Activated CD4-positive, alpha-beta T cell treated with anti-CD3 and anti-CD28 coated beads for 36 hours (primary cell): ENCODE measurements around the gene RASA1. TPM values are rescaled to one million over a fixed set of nuclear protein-coding genes. Genes with fewer than 3 reads are reported as not detected.

ENCODE experiments used
- ATAC-seq: fragments of 200-7000 bp; cut with Tn5 transposase; one replicate; pipeline ENCODE4 v1.10.0; 2021; ENCODE audit warnings: mild to moderate bottlenecking, moderate library complexity
- CTCF ChIA-PET: fragments of 350-600 bp; sonication (Branson Sonifier 250); formaldehyde crosslinking; loops from one replicate; lab custom pipeline; 2021; ENCODE audit warnings: antibody characterized with exemption; lab: Charles Lee
- POLR2A ChIA-PET: fragments of 350-600 bp; sonication (Branson Sonifier 250); formaldehyde crosslinking; loops from one replicate; lab custom pipeline; 2021; ENCODE audit warnings: antibody characterized with exemption, inconsistent platforms; lab: Charles Lee
- DNase-seq: peaks from one replicate; pipeline ENCODE4 v3.0.0-alpha.2; 2020
- H3K27ac Mint-ChIP-seq: one replicate; pipeline ENCODE4 v1.8.0; 2021; ENCODE audit warnings: mixed read lengths
- H3K27me3 Mint-ChIP-seq: one replicate; pipeline ENCODE4 v1.8.0; 2021; ENCODE audit warnings: mixed read lengths
- H3K36me3 Mint-ChIP-seq: one replicate; pipeline ENCODE4 v1.8.0; 2021; ENCODE audit warnings: low read depth, mixed read lengths
- H3K4me1 Mint-ChIP-seq: one replicate; pipeline ENCODE4 v1.8.0; 2021; ENCODE audit warnings: mixed read lengths
- H3K4me3 Mint-ChIP-seq: one replicate; pipeline ENCODE4 v1.8.0; 2021; ENCODE audit warnings: mild to moderate bottlenecking, moderate library complexity, mixed read lengths
- H3K9me3 Mint-ChIP-seq: one replicate; pipeline ENCODE4 v1.8.0; 2021; ENCODE audit warnings: low read depth, mixed read lengths
- intact Hi-C, 2 experiments: fragments of 100-400 bp; cut with DNase I in 1 of 2; cut with micrococcal nuclease in 1 of 2; formaldehyde crosslinking; loops; one replicate each; pipeline versions ENCODE4 v1.14.2 to v1.15.1; 2022 to 2024; cut with DNase I, micrococcal nuclease
- total RNA-seq, 2 experiments: library from RNA; stranded (reverse); gene quantifications; one replicate each; pipeline ENCODE4 v1.2.3, GENCODE V29; 2021

The RASA1 gene
- total RNA-seq, 2 experiments from 2014 or later = 22.6 to 22.9 TPM

GRCh38 chr5:87403409-87403808 is 135.7 kb downstream of the RASA1 start:
- no peaks in the 10 kb centered on the region for H3K9me3 Mint-ChIP-seq
- CTCF ChIA-PET = interaction anchor here (1.4 to 1.6 kb wide), 2 partner anchors 10 to 142 kb away, joined by 3 to 4 read pairs; no protein-coding TSS in a partner anchor
- H3K4me3 Mint-ChIP-seq = no peak overlapping the region
- peaks cover 65% of the 10 kb centered on the region for H3K36me3 Mint-ChIP-seq
- peak overlapping the region; percentile 35 for H3K27ac Mint-ChIP-seq
- H3K4me1 Mint-ChIP-seq = peaks cover 53% of the 10 kb centered on the region
- peak; percentile 20 for DNase-seq
- POLR2A ChIA-PET = no interaction called here
- H3K27me3 Mint-ChIP-seq = no peaks in the 10 kb centered on the region
- ATAC-seq = peak; percentile 52
- intact Hi-C loops = no loop called here

- no peak for ATAC-seq
- H3K27ac Mint-ChIP-seq = no peak overlapping the region
- H3K4me3 Mint-ChIP-seq = no peak overlapping the region
- no peak for DNase-seq
- ChIA-PET CTCF (interaction anchor here (1.6 kb wide), 1 partner anchor 10 kb away, joined by 4 read pairs; no protein-coding TSS in a partner anchor), POLR2A (no interaction called here)
- intact Hi-C loops = no loop called here
- no peaks in the 10 kb centered on the region for H3K27me3 Mint-ChIP-seq
- no peaks in the 10 kb centered on the region for H3K9me3 Mint-ChIP-seq
- peaks cover 56% of the 10 kb centered on the region for H3K4me1 Mint-ChIP-seq
- H3K36me3 Mint-ChIP-seq = peaks cover 65% of the 10 kb centered on the region
Measured at GRCh38 chr5:87403899-87404298, 136.2 kb downstream of the RASA1 start.

GRCh38 chr5:87404359-87404758 is 136.7 kb downstream of the RASA1 start:
- peak overlapping the region; percentile 55 for H3K27ac Mint-ChIP-seq

GRCh38 chr5:87405472-87406155 is 137.9 kb downstream of the RASA1 start:
- DNase-seq = no peak
- Mint-ChIP-seq H3K4me1 (peaks cover 57% of the 10 kb centered on the region), H3K36me3 (peaks cover 68% of the 10 kb centered on the region), H3K9me3 (no peaks in the 10 kb centered on the region), H3K27ac (peak overlapping the region; percentile 77), H3K4me3 (no peak overlapping the region), H3K27me3 (no peaks in the 10 kb centered on the region)
- ATAC-seq = peak; percentile 49
- ChIA-PET POLR2A (interaction anchor here (1.1 kb wide), 1 partner anchor 137 kb away, joined by 3 read pairs; no protein-coding TSS in a partner anchor), CTCF (interaction anchor here (1.0 to 1.3 kb wide), 3 partner anchors 17 to 131 kb away, joined by 3 to 4 read pairs (median 3); no protein-coding TSS in a partner anchor)
- intact Hi-C loops = no loop called here

More at GRCh38 chr5:87404359-87404758, 136.7 kb downstream of the RASA1 start:
- CTCF ChIA-PET = interaction anchor here (1.6 kb wide), 1 partner anchor 11 kb away, joined by 4 read pairs; no protein-coding TSS in a partner anchor
- POLR2A ChIA-PET = interaction anchor here (1.1 kb wide), 1 partner anchor 136 kb away, joined by 3 read pairs; no protein-coding TSS in a partner anchor
- peaks cover 65% of the 10 kb centered on the region for H3K36me3 Mint-ChIP-seq
- intact Hi-C loops = no loop called here
- ATAC-seq (no peak), DNase-seq (no peak)
- H3K4me3 Mint-ChIP-seq = no peak overlapping the region
- no peaks in the 10 kb centered on the region for H3K27me3 Mint-ChIP-seq
- H3K9me3 Mint-ChIP-seq = no peaks in the 10 kb centered on the region
- peaks cover 59% of the 10 kb centered on the region for H3K4me1 Mint-ChIP-seq

- no peaks in the 10 kb centered on the region for H3K9me3 Mint-ChIP-seq
- H3K36me3 Mint-ChIP-seq = peaks cover 69% of the 10 kb centered on the region
- peaks cover 63% of the 10 kb centered on the region for H3K4me1 Mint-ChIP-seq
- no peak overlapping the region for H3K4me3 Mint-ChIP-seq
- peak overlapping the region; percentile 22 for H3K27ac Mint-ChIP-seq
- ChIA-PET CTCF (interaction anchor here (0.9 kb wide), 1 partner anchor 8 kb away, joined by 4 read pairs; no protein-coding TSS in a partner anchor), POLR2A (interaction anchor here (0.6 kb wide), 1 partner anchor 857 kb away, joined by 3 read pairs; no protein-coding TSS in a partner anchor)
- ATAC-seq (no peak), DNase-seq (no peak)
- no peaks in the 10 kb centered on the region for H3K27me3 Mint-ChIP-seq
- intact Hi-C loops = no loop called here
Measured at GRCh38 chr5:87408204-87408603, 140.5 kb downstream of the RASA1 start.

- intact Hi-C loops = loop anchor here (5.0 to 10.0 kb wide), 6 partner anchors 289 to 1281 kb away; partner anchors contain the start of gene TMEM161B (in 1 of the 2)
- ChIA-PET CTCF (interaction anchor here (1.0 to 3.3 kb wide), 3 partner anchors 10 to 31 kb away, joined by 3 to 25 read pairs (median 4); no protein-coding TSS in a partner anchor), POLR2A (interaction anchor here (0.7 to 1.0 kb wide), 2 partner anchors 142 to 1129 kb away, joined by 3 to 5 read pairs; no protein-coding TSS in a partner anchor)
- DNase-seq = no peak
- peaks cover 50% of the 10 kb centered on the region for H3K36me3 Mint-ChIP-seq
- H3K27me3 Mint-ChIP-seq = no peaks in the 10 kb centered on the region
- H3K27ac Mint-ChIP-seq = peak overlapping the region; percentile 76
- H3K9me3 Mint-ChIP-seq = no peaks in the 10 kb centered on the region
- peak overlapping the region; percentile 98 for H3K4me3 Mint-ChIP-seq
- no peak for ATAC-seq
- H3K4me1 Mint-ChIP-seq = peaks cover 51% of the 10 kb centered on the region
Measured at GRCh38 chr5:87410931-87411330, 143.2 kb downstream of the RASA1 start.

GRCh38 chr5:87411586-87411972 is 143.9 kb downstream of the RASA1 start:
- Mint-ChIP-seq H3K36me3 (peaks cover 45% of the 10 kb centered on the region), H3K4me3 (peak overlapping the region; percentile 98), H3K27ac (peak overlapping the region; percentile 97), H3K9me3 (no peaks in the 10 kb centered on the region), H3K4me1 (peaks cover 44% of the 10 kb centered on the region), H3K27me3 (no peaks in the 10 kb centered on the region)
- DNase-seq (no peak), ATAC-seq (no peak)
- intact Hi-C loops = loop anchor here (5.0 to 10.0 kb wide), 6 partner anchors 289 to 1281 kb away; partner anchors contain the start of gene TMEM161B (in 1 of the 2)
- CTCF ChIA-PET = interaction anchor here (1.0 to 3.3 kb wide), 3 partner anchors 11 to 32 kb away, joined by 3 to 25 read pairs (median 4); no protein-coding TSS in a partner anchor
- POLR2A ChIA-PET = interaction anchor here (0.7 to 1.0 kb wide), 2 partner anchors 143 to 1128 kb away, joined by 3 to 5 read pairs; no protein-coding TSS in a partner anchor

- DNase-seq = peak; percentile 56
- no peaks in the 10 kb centered on the region for H3K9me3 Mint-ChIP-seq
- CTCF ChIA-PET = interaction anchor here (0.6 to 3.3 kb wide), 5 partner anchors 12 to 369 kb away, joined by 3 to 25 read pairs (median 3); partner anchors contain the start of gene RASA1
- H3K27ac Mint-ChIP-seq = peak overlapping the region; percentile 97
- intact Hi-C loops = loop anchor here (1.0 to 10.0 kb wide), 12 partner anchors 144 to 1280 kb away; partner anchors contain the start of genes COX7C (in 2 of the 2), TMEM161B (in 2 of the 2) and RASA1 (in 1 of the 2)
- peak; percentile 24 for ATAC-seq
- peak overlapping the region; percentile 98 for H3K4me3 Mint-ChIP-seq
- POLR2A ChIA-PET = interaction anchor here (1.0 kb wide), 1 partner anchor 144 kb away, joined by 5 read pairs; no protein-coding TSS in a partner anchor
- peaks cover 39% of the 10 kb centered on the region for H3K4me1 Mint-ChIP-seq
- peaks cover 40% of the 10 kb centered on the region for H3K36me3 Mint-ChIP-seq
- no peaks in the 10 kb centered on the region for H3K27me3 Mint-ChIP-seq
Measured at GRCh38 chr5:87411973-87412629, 144.4 kb downstream of the RASA1 start.

- CTCF ChIA-PET = interaction anchor here (0.6 to 3.3 kb wide), 3 partner anchors 12 to 368 kb away, joined by 3 to 25 read pairs (median 3); partner anchors contain the start of gene RASA1
- intact Hi-C loops = loop anchor here (1.0 to 10.0 kb wide), 13 partner anchors 20 to 1280 kb away; partner anchors contain the start of genes COX7C (in 2 of the 2), TMEM161B (in 2 of the 2) and RASA1 (in 1 of the 2)
- Mint-ChIP-seq H3K4me1 (peaks cover 33% of the 10 kb centered on the region), H3K27ac (peak within 1 kb of the TSS; percentile 97), H3K4me3 (peak within 1 kb of the TSS; percentile 98), H3K27me3 (no peaks in the 10 kb centered on the region), H3K36me3 (peaks cover 34% of the 10 kb centered on the region), H3K9me3 (no peaks in the 10 kb centered on the region)
- DNase-seq = peak; percentile 98
- POLR2A ChIA-PET = interaction anchor here (0.7 to 0.9 kb wide), 2 partner anchors 15 to 29 kb away, joined by 3 read pairs; no protein-coding TSS in a partner anchor
- ATAC-seq = peak; percentile 99
Measured at GRCh38 chr5:87412630-87413342, 145.1 kb downstream of the RASA1 start, which contains the start of gene CCNH. Gene CCNH, minus strand, starts transcription at chr5:87412930. Its CDS starts 136 bp downstream, at chr5:87412794.

- peak overlapping the region; percentile 98 for H3K4me3 Mint-ChIP-seq
- no peak for DNase-seq
- ChIA-PET POLR2A (interaction anchor here (0.7 to 0.9 kb wide), 2 partner anchors 16 to 29 kb away, joined by 3 read pairs; no protein-coding TSS in a partner anchor), CTCF (interaction anchor here (3.3 kb wide), 1 partner anchor 13 kb away, joined by 25 read pairs; no protein-coding TSS in a partner anchor)
- ATAC-seq = peak; percentile 2
- H3K27ac Mint-ChIP-seq = peak overlapping the region; percentile 97
- intact Hi-C loops = loop anchor here (1.0 to 10.0 kb wide), 11 partner anchors 19 to 1279 kb away; partner anchors contain the start of genes TMEM161B (in 2 of the 2), COX7C (in 1 of the 2) and RASA1 (in 1 of the 2)
- no peaks in the 10 kb centered on the region for H3K27me3 Mint-ChIP-seq
- peaks cover 30% of the 10 kb centered on the region for H3K4me1 Mint-ChIP-seq
- H3K36me3 Mint-ChIP-seq = peaks cover 30% of the 10 kb centered on the region
- H3K9me3 Mint-ChIP-seq = no peaks in the 10 kb centered on the region
Measured at GRCh38 chr5:87413343-87413645, 145.6 kb downstream of the RASA1 start.
